ENCODE results near the gene CEPT1. TPM values are rescaled to one million over a fixed set of nuclear protein-coding genes. Genes with fewer than 3 reads are reported as not detected.

Gene CEPT1
- total RNA-seq, 2 donors from 2014 or later, result 16.9 to 26.0 TPM

DNA sequence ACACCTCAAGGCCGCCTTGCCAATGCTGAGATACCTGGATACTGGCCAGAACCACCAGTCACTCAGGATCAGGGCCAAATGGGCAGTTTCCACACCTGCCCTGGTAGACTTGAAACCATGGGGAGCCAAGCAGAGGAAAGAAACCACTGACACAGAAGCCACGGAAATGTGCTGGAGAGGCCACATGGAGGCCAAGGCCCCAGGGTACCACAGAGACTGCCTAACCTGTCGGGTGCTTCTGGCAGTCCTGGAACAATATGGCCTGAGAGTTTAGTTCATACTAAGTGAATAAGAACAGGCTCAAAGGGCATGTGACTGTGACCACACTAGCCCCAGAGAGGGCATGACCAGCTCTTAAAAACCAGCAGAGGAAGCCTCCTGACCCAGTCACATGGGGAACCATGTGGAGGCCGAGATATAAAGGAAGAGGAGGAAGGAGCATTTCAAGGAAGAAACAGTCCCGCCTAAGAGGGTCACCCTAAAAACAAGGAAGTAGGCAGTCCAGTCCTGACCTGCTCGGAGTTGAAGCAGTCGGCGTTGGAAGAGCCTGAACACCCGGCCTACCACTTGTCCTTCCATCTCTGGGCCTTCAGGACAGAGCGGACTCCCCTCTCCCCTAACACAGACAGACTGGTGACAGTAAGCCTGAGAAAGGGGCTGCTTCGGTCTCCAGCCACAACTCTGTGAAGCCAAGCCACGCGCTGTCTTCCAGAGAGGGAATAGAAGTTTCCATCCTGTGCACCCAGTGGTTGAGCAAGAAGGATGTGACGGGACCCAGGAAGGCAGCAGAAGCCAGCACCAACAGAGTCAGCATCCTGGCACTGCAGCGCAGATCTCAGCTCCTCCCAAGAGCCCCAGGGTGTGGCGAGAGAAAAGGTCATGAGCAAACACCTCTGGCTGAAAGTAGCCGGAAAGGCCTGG is 60.1 kb downstream of the CEPT1 start, which contains the start of gene DENND2D:
Gene DENND2D, minus strand, starts transcription at position 766 of the 921 bp plus-strand sequence. Its CDS starts 187 bp downstream, at position 579.
- WGBS, 2 donors, result 56 to 70% methylated on average over 8 to 17 of the region's 17 CpGs
- intact Hi-C loops (cut with DNase I), result no loop called here
- TF ChIP-seq, protein P1, sequence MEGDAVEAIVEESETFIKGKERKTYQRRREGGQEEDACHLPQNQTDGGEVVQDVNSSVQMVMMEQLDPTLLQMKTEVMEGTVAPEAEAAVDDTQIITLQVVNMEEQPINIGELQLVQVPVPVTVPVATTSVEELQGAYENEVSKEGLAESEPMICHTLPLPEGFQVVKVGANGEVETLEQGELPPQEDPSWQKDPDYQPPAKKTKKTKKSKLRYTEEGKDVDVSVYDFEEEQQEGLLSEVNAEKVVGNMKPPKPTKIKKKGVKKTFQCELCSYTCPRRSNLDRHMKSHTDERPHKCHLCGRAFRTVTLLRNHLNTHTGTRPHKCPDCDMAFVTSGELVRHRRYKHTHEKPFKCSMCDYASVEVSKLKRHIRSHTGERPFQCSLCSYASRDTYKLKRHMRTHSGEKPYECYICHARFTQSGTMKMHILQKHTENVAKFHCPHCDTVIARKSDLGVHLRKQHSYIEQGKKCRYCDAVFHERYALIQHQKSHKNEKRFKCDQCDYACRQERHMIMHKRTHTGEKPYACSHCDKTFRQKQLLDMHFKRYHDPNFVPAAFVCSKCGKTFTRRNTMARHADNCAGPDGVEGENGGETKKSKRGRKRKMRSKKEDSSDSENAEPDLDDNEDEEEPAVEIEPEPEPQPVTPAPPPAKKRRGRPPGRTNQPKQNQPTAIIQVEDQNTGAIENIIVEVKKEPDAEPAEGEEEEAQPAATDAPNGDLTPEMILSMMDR (IDR thresholded peaks at IDR 0.05), result no peak
- peak in 1 of 3 donors; percentile 59 for TF ChIP-seq POLR2A (IDR thresholded peaks at IDR 0.05)
- no peak within 1 kb of the TSS for H3K4me3 ChIP-seq
- no peaks in the 10 kb centered on the region for H3K27me3 ChIP-seq
- H3K36me3 ChIP-seq (replicated peaks in 1 of 2; ENCODE audit: insufficient read depth in 1 of 2, low read depth in 2 of 2), result no peaks in the 10 kb centered on the region
- ATAC-seq (peak; percentile 43), DNase-seq (peak; percentile 78 to 88 (median 86))
- no peaks in the 10 kb centered on the region for H3K9me3 ChIP-seq
- peaks cover 63% of the 10 kb centered on the region for H3K4me1 ChIP-seq
- peak within 1 kb of the TSS; percentile 45 to 96 (median 78) for H3K27ac ChIP-seq

DNA sequence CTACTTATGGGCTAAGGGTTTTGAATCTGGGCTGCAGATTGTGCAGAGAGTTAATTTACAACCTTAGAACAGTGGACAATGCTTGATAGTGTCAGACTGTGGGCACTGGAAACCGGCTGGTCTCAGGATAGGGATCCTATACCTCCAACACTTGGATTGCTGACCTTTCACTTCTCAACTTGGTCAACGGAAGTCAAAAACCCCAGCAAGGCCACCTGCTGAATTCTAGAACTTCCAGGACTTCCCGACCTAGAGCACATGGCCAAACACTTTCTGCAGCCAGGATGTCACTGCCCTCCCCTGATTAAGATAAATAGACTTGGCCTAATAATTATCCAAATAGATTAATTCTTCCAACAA is 60.8 kb downstream of the CEPT1 start:
- H3K9me3 ChIP-seq, result no peaks in the 10 kb centered on the region
- 30 to 36% methylated on average over 3 of the region's 3 CpGs for WGBS, 2 donors
- DNase-seq (no peak), ATAC-seq (no peak)
- H3K27ac ChIP-seq, result peak overlapping the region in 3 of 4 donors; percentile 64 to 96 (median 93)
- H3K4me3 ChIP-seq, result no peak overlapping the region
- peaks cover 65% of the 10 kb centered on the region for H3K4me1 ChIP-seq
- no peaks in the 10 kb centered on the region for H3K27me3 ChIP-seq
- TF ChIP-seq, protein P1 (IDR thresholded peaks at IDR 0.05), result no peak
- TF ChIP-seq POLR2A (IDR thresholded peaks at IDR 0.05), result no peak
- H3K36me3 ChIP-seq (replicated peaks in 1 of 2; ENCODE audit: insufficient read depth in 1 of 2, low read depth in 2 of 2), result no peaks in the 10 kb centered on the region
- intact Hi-C loops (cut with DNase I), result no loop called here

DNA sequence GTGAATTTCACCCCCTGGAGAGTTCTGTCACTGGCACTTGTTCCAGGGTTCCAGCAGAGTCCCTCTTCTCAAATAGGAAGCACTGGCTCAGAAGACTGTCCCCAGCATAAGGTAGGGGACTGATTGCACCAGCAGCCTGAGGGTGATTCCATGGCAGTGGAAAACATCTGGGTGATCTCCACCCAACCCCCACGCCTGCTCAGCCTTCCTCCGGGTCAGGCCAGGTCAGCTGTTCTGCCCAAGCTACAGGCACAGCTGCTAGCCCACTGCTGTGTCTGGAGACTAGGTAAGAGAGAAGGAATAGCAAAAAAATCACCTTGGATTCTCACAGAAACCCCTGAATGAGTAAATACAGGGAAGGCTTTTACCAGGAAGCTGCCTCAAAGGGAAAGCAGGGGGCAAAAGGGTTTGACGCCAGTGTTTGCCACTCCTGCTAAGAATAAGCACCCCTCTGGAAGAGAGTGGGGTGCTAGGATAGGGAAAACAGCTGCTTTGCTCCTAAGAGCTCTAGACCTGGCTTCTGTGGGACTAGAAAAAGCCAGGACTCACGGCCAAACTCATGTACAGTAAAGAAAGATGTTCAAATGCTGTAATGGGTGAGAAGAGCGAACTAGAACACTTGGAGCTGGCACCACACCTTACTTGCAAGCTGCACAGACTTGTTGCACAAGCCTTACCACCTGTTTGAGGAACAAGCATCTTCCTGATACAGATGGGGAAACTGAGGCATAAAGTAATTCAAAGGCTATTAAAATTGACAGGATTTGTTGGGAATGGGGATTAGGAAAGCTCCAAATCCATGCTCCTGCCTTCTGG is 61.5 kb downstream of the CEPT1 start:
- Histone ChIP-seq H3K9me3 (no peaks in the 10 kb centered on the region), H3K36me3 (replicated peaks in 1 of 2; ENCODE audit: insufficient read depth in 1 of 2, low read depth in 2 of 2) (no peaks in the 10 kb centered on the region), H3K27ac (peak overlapping the region; percentile 64 to 96 (median 88)), H3K4me3 (no peak overlapping the region), H3K27me3 (no peaks in the 10 kb centered on the region), H3K4me1 (peaks cover 65% of the 10 kb centered on the region)
- TF ChIP-seq, protein P1 (IDR thresholded peaks at IDR 0.05), result no peak
- no peak for TF ChIP-seq POLR2A (IDR thresholded peaks at IDR 0.05)
- no peak for ATAC-seq
- intact Hi-C loops (cut with DNase I), result no loop called here
- peak in 1 of 4 donors; percentile 49 for DNase-seq
- 66 to 67% methylated on average over 5 of the region's 5 CpGs for WGBS, 2 donors

DNA sequence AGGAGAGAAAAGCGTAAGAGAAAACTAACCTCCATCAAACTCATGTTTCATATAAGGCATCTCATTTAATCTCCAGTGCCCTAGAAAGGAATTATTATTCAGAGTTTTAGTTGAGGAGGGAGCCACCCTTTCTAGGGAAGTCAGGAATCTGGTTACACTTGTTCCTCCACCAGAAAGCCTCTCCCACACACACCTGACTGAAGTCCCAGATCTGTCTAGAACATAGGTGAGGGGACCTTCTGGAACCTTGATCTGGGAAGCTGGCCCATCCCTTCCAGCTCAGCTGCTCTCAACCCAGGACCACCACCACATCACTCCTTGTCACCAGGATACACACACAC is 62.3 kb downstream of the CEPT1 start:
- TF ChIP-seq, protein P1 (IDR thresholded peaks at IDR 0.05), result no peak
- TF ChIP-seq POLR2A (IDR thresholded peaks at IDR 0.05), result no peak
- intact Hi-C loops (cut with DNase I), result no loop called here
- DNase-seq, result peak in 1 of 4 donors; percentile 28
- WGBS, 2 donors, result 87 to 97% methylated on average over 1 of the region's 1 CpG
- Histone ChIP-seq H3K9me3 (no peaks in the 10 kb centered on the region), H3K36me3 (replicated peaks in 1 of 2; ENCODE audit: insufficient read depth in 1 of 2, low read depth in 2 of 2) (no peaks in the 10 kb centered on the region), H3K4me3 (no peak overlapping the region), H3K4me1 (peaks cover 65% of the 10 kb centered on the region), H3K27ac (peak overlapping the region; percentile 83 to 98 (median 94)), H3K27me3 (no peaks in the 10 kb centered on the region)
- ATAC-seq, result no peak

Measured in body of pancreas (tissue), 4 donors.